HG03342 (cell line): ENCODE results near the gene DSCAML1.
"Not testable (repeated sequence)": the region's sequence is repeated elsewhere in the genome, so short reads cannot be mapped to it uniquely, and the experiment has no call there.

Experiments
- ATAC-seq: cut with Tn5 transposase; IDR thresholded peaks from one replicate; pipeline ENCODE4 v1.9.1; 2021; ENCODE audit warnings: mild to moderate bottlenecking, moderate library complexity; ENCODE audit not compliant: unreplicated experiment

Gene DSCAML1

GRCh38 chr11:117820071-117820470 is 23.1 kb upstream of the DSCAML1 start:
- ATAC-seq: no peak

GRCh38 chr11:117819096-117820040 is 22.4 kb upstream of the DSCAML1 start:
- ATAC-seq: no peak

GRCh38 chr11:117818041-117818873 is 21.2 kb upstream of the DSCAML1 start:
- ATAC-seq: no peak

GRCh38 chr11:117817368-117818040 is 20.5 kb upstream of the DSCAML1 start:
- no peak for ATAC-seq

- no peak for ATAC-seq
Measured at GRCh38 chr11:117816846-117817367, 19.9 kb upstream of the DSCAML1 start.

GRCh38 chr11:117816151-117816741 is 19.2 kb upstream of the DSCAML1 start:
- ATAC-seq: no peak

GRCh38 chr11:117815262-117815803 is 18.3 kb upstream of the DSCAML1 start:
- peak; percentile 61 for ATAC-seq

GRCh38 chr11:117814766-117815261 is 17.8 kb upstream of the DSCAML1 start:
- peak; percentile 38 for ATAC-seq

GRCh38 chr11:117814204-117814765 is 17.3 kb upstream of the DSCAML1 start:
- peak; percentile 3 for ATAC-seq

GRCh38 chr11:117810056-117810451 is 13.0 kb upstream of the DSCAML1 start:
- not testable (repeated sequence) for ATAC-seq

GRCh38 chr11:117809236-117810055 is 12.4 kb upstream of the DSCAML1 start:
- ATAC-seq: no peak

- no peak for ATAC-seq
Measured at GRCh38 chr11:117808784-117809183, 11.8 kb upstream of the DSCAML1 start.

- no peak for ATAC-seq
Measured at GRCh38 chr11:117807482-117808327, 10.7 kb upstream of the DSCAML1 start.

- ATAC-seq: no peak
Measured at GRCh38 chr11:117806846-117807245, 9.8 kb upstream of the DSCAML1 start.

- ATAC-seq: no peak
Measured at GRCh38 chr11:117805045-117805444, 8.0 kb upstream of the DSCAML1 start.

GRCh38 chr11:117803896-117804295 is 6.9 kb upstream of the DSCAML1 start:
- no peak for ATAC-seq

- no peak for ATAC-seq
Measured at GRCh38 chr11:117799634-117800033, 2.6 kb upstream of the DSCAML1 start.

- no peak for ATAC-seq
Measured at GRCh38 chr11:117796456-117796871, 552 bp downstream of the DSCAML1 start.
